HepG2 (cell line): Measurements from ENCODE around the gene CTLA4. TPM values are rescaled to one million over a fixed set of nuclear protein-coding genes. Genes with fewer than 3 reads are reported as not detected.

Experiments
- ATAC-seq: fragments of 200-7000 bp; cut with Tn5 transposase; 3 replicates; pipeline ENCODE4 v1.9.1; 2020; ENCODE audit warnings: mild to moderate bottlenecking, moderate library complexity
- BruUV-seq: library from RNA; stranded (reverse); fragments of 400-500 nt; replicated peaks from 2 replicates; lab custom pipeline; 2021; lab: Mats Ljungman, UMichigan
- CTCF ChIA-PET: fragments of 300-600 bp; formaldehyde crosslinking; extraction: SDS; loops from one replicate; lab custom pipeline; 2021; ENCODE audit warnings: low total read pairs, inconsistent platforms, low intra/inter-chr PET ratio; lab: Yijun Ruan, JAX
- POLR2A ChIA-PET: fragments of 350-600 bp; sonication (Branson Sonifier 250); formaldehyde crosslinking; loops from one replicate; lab custom pipeline; 2020; ENCODE audit warnings: antibody characterized with exemption, inconsistent platforms; lab: Yijun Ruan, JAX
- DNase-seq: peaks from one replicate; pipeline ENCODE4 v3.0.0-alpha.2; 2015; ENCODE audit warnings: low spot score
- FAIRE-seq: peaks from 3 replicates; lab custom pipeline; 2011; peaks lifted over from hg19 to GRCh38; lab: Jason Lieb, UNC
- H2AFZ ChIP-seq: one replicate; pipeline ENCODE4 v1.6.1; 2011; ENCODE audit warnings: low read length, inconsistent platforms
- H3K27ac ChIP-seq: fragments of 300-600 bp; 3 replicates; pipeline ENCODE4 v1.8.0; 2011; ENCODE audit warnings: mixed run types, mild to moderate bottlenecking, mixed read lengths, low read length, inconsistent platforms; ENCODE audit not compliant: insufficient read depth; ENCODE audit errors: extremely low read length
- H3K27me3 ChIP-seq, 2 experiments: fragments of 200-600 bp in 1 of 2; 2 replicates in 1 of 2; 3 replicates in 1 of 2; pipeline versions ENCODE4 v1.6.0 to v1.8.0; 2011; ENCODE audit warnings: low read length in 2 of 2, mild to moderate bottlenecking in 2 of 2, moderate library complexity in 2 of 2, inconsistent platforms in 1 of 2; ENCODE audit not compliant: insufficient read depth in 2 of 2, control insufficient read depth in 1 of 2
- H3K36me3 ChIP-seq, 2 experiments: fragments of 200-600 bp in 1 of 2; replicated peaks in 1 of 2; 2 replicates in 1 of 2; 3 replicates in 1 of 2; pipeline versions ENCODE4 v1.5.1 to v1.8.0; 2011; ENCODE audit warnings: low read length in 2 of 2, inconsistent platforms in 1 of 2; ENCODE audit not compliant: insufficient read depth in 2 of 2, control insufficient read depth in 1 of 2
- H3K4me1 ChIP-seq: 2 replicates; pipeline ENCODE4 v1.5.1; 2012; ENCODE audit warnings: low read length, inconsistent platforms; ENCODE audit not compliant: insufficient read depth
- H3K4me2 ChIP-seq: 2 replicates; pipeline ENCODE4 v1.6.0; 2011; ENCODE audit warnings: low read depth, low read length, inconsistent platforms
- H3K4me3 ChIP-seq, 3 experiments: fragments of 200-600 bp in 1 of 3; sonication (generic), shearing (Covaris generic) in 1 of 3; replicated peaks in 1 of 3; 2 replicates each; pipeline ENCODE4 v1.5.1; 2011 to 2016; ENCODE audit warnings: low read length in 3 of 3, inconsistent platforms in 2 of 3, low read depth in 2 of 3, mild to moderate bottlenecking in 2 of 3, control low read depth in 1 of 3, mixed read lengths in 1 of 3; ENCODE audit not compliant: insufficient read depth in 1 of 3
- H3K79me2 ChIP-seq: one replicate; pipeline ENCODE4 v1.6.1; 2011; ENCODE audit warnings: low read length, inconsistent platforms; ENCODE audit not compliant: insufficient read depth
- H3K9ac ChIP-seq: 2 replicates; pipeline ENCODE4 v1.6.0; 2011; ENCODE audit warnings: mild to moderate bottlenecking, low read depth, low read length, inconsistent platforms; ENCODE audit not compliant: insufficient read depth
- H3K9me3 ChIP-seq: 2 replicates; pipeline ENCODE4 v1.5.1; 2012; ENCODE audit warnings: mild to moderate bottlenecking, low read length
- H4K20me1 ChIP-seq: 2 replicates; pipeline ENCODE4 v1.6.0; 2011; ENCODE audit warnings: inconsistent platforms, mild to moderate bottlenecking, low read length, moderate library complexity; ENCODE audit not compliant: insufficient read depth
- BATF2 ChIP-seq: sonication (generic); formaldehyde crosslinking; IDR thresholded peaks from 2 replicates; pipeline ENCODE4 v1.8.0; 2022; ENCODE audit warnings: mild to moderate bottlenecking, missing genetic modification reagents, moderate library complexity
- CHD4 ChIP-seq: fragments of 200-600 bp; sonication (generic); IDR thresholded peaks from 2 replicates; pipeline ENCODE4 v1.7.0; 2017; ENCODE audit warnings: mild to moderate bottlenecking, low read length, borderline replicate concordance
- FOXM1 ChIP-seq: sonication (generic); formaldehyde crosslinking; IDR thresholded peaks from 2 replicates; pipeline ENCODE4 v1.5.0; 2020; ENCODE audit warnings: missing genetic modification reagents
- IKZF4 ChIP-seq: sonication (generic); formaldehyde crosslinking; IDR thresholded peaks from 2 replicates; pipeline ENCODE4 v1.5.1; 2020; ENCODE audit warnings: borderline replicate concordance, mild to moderate bottlenecking, low read depth, missing genetic modification reagents; ENCODE audit errors: not compliant biosample characterization
- KLF11 ChIP-seq: IDR thresholded peaks from 2 replicates; pipeline ENCODE4 v1.6.1; 2016; ENCODE audit warnings: missing compliant biosample characterization
- NFYB ChIP-seq: sonication (generic); formaldehyde crosslinking; IDR thresholded peaks from 2 replicates; pipeline ENCODE4 v1.4.0; 2020; ENCODE audit warnings: missing genetic modification reagents
- PHF8 ChIP-seq: sonication (generic); formaldehyde crosslinking; IDR thresholded peaks from 2 replicates; pipeline ENCODE4 v1.5.0; 2020; ENCODE audit warnings: missing genetic modification reagents
- RORA ChIP-seq: sonication (generic); formaldehyde crosslinking; IDR thresholded peaks from 2 replicates; pipeline ENCODE4 v1.5.0; 2020; ENCODE audit warnings: mild to moderate bottlenecking, missing genetic modification reagents, moderate library complexity
- SKI ChIP-seq: fragments of 450-650 bp; IDR thresholded peaks from one replicate; pipeline ENCODE4 v1.6.1; 2018; ENCODE audit warnings: mild to moderate bottlenecking; ENCODE audit not compliant: partially characterized antibody
- ZBTB3 ChIP-seq: sonication (generic); formaldehyde crosslinking; IDR thresholded peaks from 2 replicates; pipeline ENCODE4 v1.4.0; 2020; ENCODE audit warnings: low read depth, mild to moderate bottlenecking, moderate library complexity, missing genetic modification reagents, borderline replicate concordance
- ZFY ChIP-seq: sonication (generic); formaldehyde crosslinking; IDR thresholded peaks from 2 replicates; pipeline ENCODE4 v1.4.0; 2020; ENCODE audit warnings: missing genetic modification reagents
- ZKSCAN1 ChIP-seq: fragments of 150-350 bp; IDR thresholded peaks from 2 replicates; pipeline ENCODE4 v1.6.1; 2014; ENCODE audit warnings: low read length
- ZNF281 ChIP-seq: sonication (generic); formaldehyde crosslinking; IDR thresholded peaks from 2 replicates; pipeline ENCODE4 v1.4.0; 2020; ENCODE audit warnings: missing genetic modification reagents, borderline replicate concordance
- ZNF34 ChIP-seq: sonication (generic); formaldehyde crosslinking; IDR thresholded peaks from 2 replicates; pipeline ENCODE4 v1.4.0; 2020; ENCODE audit warnings: mild to moderate bottlenecking, missing genetic modification reagents, borderline replicate concordance
- ZNF460 ChIP-seq: sonication (generic); formaldehyde crosslinking; IDR thresholded peaks from 2 replicates; pipeline ENCODE4 v1.5.1; 2020; ENCODE audit warnings: missing genetic modification reagents, mild to moderate bottlenecking, borderline replicate concordance
- ZNF577 ChIP-seq: sonication (generic); formaldehyde crosslinking; IDR thresholded peaks from 2 replicates; pipeline ENCODE4 v1.4.0; 2020; ENCODE audit warnings: mild to moderate bottlenecking, low read depth, missing genetic modification reagents, borderline replicate concordance
- ZNF776 ChIP-seq: sonication (generic); formaldehyde crosslinking; IDR thresholded peaks from 2 replicates; pipeline ENCODE4 v1.4.0; 2020; ENCODE audit warnings: mild to moderate bottlenecking, missing genetic modification reagents
- WGBS: methylation state at CpG from one replicate; pipeline ENCODE4 v1.1.6; 2017; ENCODE audit warnings: low lambda C conversion rate; 5-methylcytosine and 5-hydroxymethylcytosine counted together
- in situ Hi-C: cut with HindIII; loops from 2 replicates; pipeline ENCODE4 v1.10.0; 2017; ENCODE audit warnings: low pct_unique_long_range_greater_than_20kb; ENCODE audit not compliant: extremely low pct_ligation_motif_present
- intact Hi-C: fragments of 100-400 bp; cut with micrococcal nuclease; formaldehyde crosslinking; loops from one replicate; pipeline ENCODE4 v1.10.0; 2022; ENCODE audit not compliant: unreplicated experiment
- polyA plus RNA-seq, 8 experiments: library from polyadenylated mRNA; depleted of rRNA in 3 of 8; stranded (reverse) in 7 of 8; unstranded in 1 of 8; fragments of >200 nt; fragmentation: Illumina TruSeq in 4 of 8; extraction: Trizol in 4 of 8; gene quantifications; 2 replicates each; pipeline versions ENCODE4 v1.2.1 to v1.2.3, GENCODE V29; 2011 to 2016; ENCODE audit warnings: low read depth in 4 of 8, missing spikeins in 1 of 8, mixed read lengths in 1 of 8; ENCODE audit not compliant: insufficient read depth in 1 of 8
- total RNA-seq, 5 experiments: library from RNA; depleted of rRNA; stranded (reverse); fragments of >200 nt; fragmentation: Illumina TruSeq; extraction: Trizol; gene quantifications; 2 replicates each; pipeline ENCODE4 v1.2.3, GENCODE V29; 2016; ENCODE audit warnings: low read depth in 1 of 5

The CTLA4 gene
- total and polyA plus RNA-seq, 2 of the 13 experiments (the other 11 are each of a cell fraction or from before 2014, with no cell fraction given), result 0.16 TPM; not detected in 1

DNA sequence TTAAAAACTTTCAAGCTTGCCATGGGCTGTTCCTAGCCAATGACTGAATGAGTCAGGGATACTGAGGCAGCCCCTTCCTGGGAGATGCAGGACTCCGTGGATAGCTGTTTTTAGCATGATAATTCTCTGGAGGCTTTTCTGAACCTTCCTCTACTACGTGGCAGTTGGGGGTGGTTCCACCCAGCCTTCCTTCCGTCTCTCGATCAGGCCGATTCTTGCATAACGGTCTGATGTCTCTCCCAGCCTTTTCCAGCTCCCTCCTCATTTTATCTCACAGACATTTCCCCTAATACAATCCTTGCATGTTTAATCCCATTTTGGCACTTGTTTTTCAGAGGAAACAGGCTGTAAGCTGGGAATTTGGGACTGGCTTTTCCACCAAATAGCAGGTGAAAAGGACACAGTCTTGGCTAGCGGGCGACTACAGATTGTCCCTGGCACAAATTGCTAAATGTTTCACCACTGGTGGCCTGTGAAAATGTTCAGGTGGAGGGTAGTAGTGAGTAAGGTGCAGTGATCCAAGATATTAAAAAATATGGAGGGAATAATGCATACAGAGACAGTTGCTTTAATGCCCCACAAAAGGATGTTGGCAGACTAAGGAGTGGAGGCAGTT is 21.0 kb upstream of the CTLA4 start:
- no peak overlapping the region for H3K4me2 ChIP-seq
- ChIA-PET CTCF (no interaction called here), POLR2A (no interaction called here)
- H3K27ac ChIP-seq, result no peak overlapping the region
- no peaks in the 10 kb centered on the region for H3K9me3 ChIP-seq
- ATAC-seq (no peak), DNase-seq (no peak), FAIRE-seq (no peak)
- H3K79me2 ChIP-seq, result no peaks in the 10 kb centered on the region
- H3K9ac ChIP-seq, result no peak overlapping the region
- TF ChIP-seq ZKSCAN1, result no peak
- no peak for TF ChIP-seq ZNF776
- no peak for TF ChIP-seq ZFY (CRISPR knock-in tag)
- no peak for TF ChIP-seq SKI
- no peak for TF ChIP-seq CHD4
- no peak for TF ChIP-seq RORA (CRISPR knock-in tag)
- TF ChIP-seq KLF11 (CRISPR knock-in tag), result no peak
- no peak for TF ChIP-seq BATF2 (CRISPR knock-in tag)
- TF ChIP-seq IKZF4 (CRISPR knock-in tag), result no peak
- no peak for TF ChIP-seq PHF8
- no peak for TF ChIP-seq NFYB
- TF ChIP-seq FOXM1 (CRISPR knock-in tag), result no peak
- no peak for TF ChIP-seq ZNF460 (CRISPR knock-in tag)
- TF ChIP-seq ZBTB3 (CRISPR knock-in tag), result no peak
- no peak for TF ChIP-seq ZNF577 (CRISPR knock-in tag)
- no peak for TF ChIP-seq ZNF281 (CRISPR knock-in tag)
- no peak for TF ChIP-seq ZNF34 (CRISPR knock-in tag)
- no peaks in the 10 kb centered on the region for H3K27me3 ChIP-seq
- no peaks in the 10 kb centered on the region for H3K4me1 ChIP-seq
- in situ Hi-C loops (no loop called here), intact Hi-C loops (no loop called here)
- no peaks in the 10 kb centered on the region for H3K36me3 ChIP-seq
- no peak overlapping the region for H3K4me3 ChIP-seq
- WGBS, result 57% methylated on average over 8 of the region's 8 CpGs
- no TSS peak for BruUV-seq
- H2AFZ ChIP-seq, result no peak overlapping the region
- H4K20me1 ChIP-seq, result no peaks in the 10 kb centered on the region
